Progenitor cell of endocrine pancreas (in vitro differentiated cells): ENCODE results near the gene CSF2. TPM values are rescaled to one million over a fixed set of nuclear protein-coding genes. Genes with fewer than 3 reads are reported as not detected.

Experiments
- DNase-seq: peaks from one replicate; pipeline ENCODE4 v3.0.0; 2021; ENCODE audit warnings: low spot score; ENCODE audit not compliant: unreplicated experiment
- H3K27ac Mint-ChIP-seq: 2 replicates; pipeline ENCODE4 v1.8.0; 2021; ENCODE audit warnings: mild to moderate bottlenecking, moderate library complexity, mixed read lengths
- H3K27me3 Mint-ChIP-seq: 2 replicates; pipeline ENCODE4 v1.8.0; 2021; ENCODE audit warnings: mixed read lengths
- H3K36me3 Mint-ChIP-seq: 2 replicates; pipeline ENCODE4 v1.8.0; 2022; ENCODE audit warnings: mixed read lengths; ENCODE audit not compliant: insufficient read depth
- H3K4me1 Mint-ChIP-seq: 2 replicates; pipeline ENCODE4 v1.8.0; 2021; ENCODE audit warnings: low read depth, mixed read lengths
- H3K4me3 Mint-ChIP-seq: 2 replicates; pipeline ENCODE4 v1.8.0; 2021; ENCODE audit warnings: low read depth, mild to moderate bottlenecking, moderate library complexity, mixed read lengths
- H3K9me3 Mint-ChIP-seq: 2 replicates; pipeline ENCODE4 v1.8.0; 2021; ENCODE audit warnings: low read depth, mixed read lengths
- total RNA-seq: library from RNA; stranded (reverse); gene quantifications from 2 replicates; pipeline ENCODE4 v1.2.1, GENCODE V29; 2021
- TF ChIP-seq, protein P1 (sequence below): fragments of 200-600 bp; sonication (generic); IDR thresholded peaks from one replicate; pipeline ENCODE4 v1.5.0; 2021; ENCODE audit warnings: antibody characterized with exemption, mild to moderate bottlenecking; ENCODE audit not compliant: unreplicated experiment

Gene CSF2
- total RNA-seq, 1 donor from 2014 or later = not detected

DNA sequence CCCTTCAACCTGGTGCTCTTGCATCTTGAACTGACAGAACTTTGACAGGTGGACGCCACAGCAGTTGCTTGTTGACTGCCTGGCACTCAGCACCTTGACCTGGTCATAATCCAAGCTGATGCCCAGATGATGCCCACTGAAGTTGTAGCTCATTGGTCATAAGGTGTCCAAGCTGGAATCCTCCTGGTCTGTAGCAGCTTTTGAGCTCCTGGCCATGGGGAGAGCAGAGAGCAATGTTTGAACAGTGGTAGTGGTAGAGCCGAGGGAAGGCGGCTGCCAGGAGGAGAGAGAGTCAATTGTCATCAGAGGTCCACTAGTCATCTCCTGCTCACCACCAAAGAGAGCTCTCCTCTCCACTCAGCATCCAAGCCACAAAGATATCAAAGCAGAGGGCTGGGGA is 23.3 kb downstream of the CSF2 start:
- H3K4me3 Mint-ChIP-seq = no peak overlapping the region
- TF ChIP-seq, protein P1, sequence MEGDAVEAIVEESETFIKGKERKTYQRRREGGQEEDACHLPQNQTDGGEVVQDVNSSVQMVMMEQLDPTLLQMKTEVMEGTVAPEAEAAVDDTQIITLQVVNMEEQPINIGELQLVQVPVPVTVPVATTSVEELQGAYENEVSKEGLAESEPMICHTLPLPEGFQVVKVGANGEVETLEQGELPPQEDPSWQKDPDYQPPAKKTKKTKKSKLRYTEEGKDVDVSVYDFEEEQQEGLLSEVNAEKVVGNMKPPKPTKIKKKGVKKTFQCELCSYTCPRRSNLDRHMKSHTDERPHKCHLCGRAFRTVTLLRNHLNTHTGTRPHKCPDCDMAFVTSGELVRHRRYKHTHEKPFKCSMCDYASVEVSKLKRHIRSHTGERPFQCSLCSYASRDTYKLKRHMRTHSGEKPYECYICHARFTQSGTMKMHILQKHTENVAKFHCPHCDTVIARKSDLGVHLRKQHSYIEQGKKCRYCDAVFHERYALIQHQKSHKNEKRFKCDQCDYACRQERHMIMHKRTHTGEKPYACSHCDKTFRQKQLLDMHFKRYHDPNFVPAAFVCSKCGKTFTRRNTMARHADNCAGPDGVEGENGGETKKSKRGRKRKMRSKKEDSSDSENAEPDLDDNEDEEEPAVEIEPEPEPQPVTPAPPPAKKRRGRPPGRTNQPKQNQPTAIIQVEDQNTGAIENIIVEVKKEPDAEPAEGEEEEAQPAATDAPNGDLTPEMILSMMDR = no peak
- no peaks in the 10 kb centered on the region for H3K9me3 Mint-ChIP-seq
- no peak overlapping the region for H3K27ac Mint-ChIP-seq
- no peak for DNase-seq
- peaks cover 7% of the 10 kb centered on the region for H3K27me3 Mint-ChIP-seq
- H3K4me1 Mint-ChIP-seq = no peaks in the 10 kb centered on the region
- no peaks in the 10 kb centered on the region for H3K36me3 Mint-ChIP-seq

DNA sequence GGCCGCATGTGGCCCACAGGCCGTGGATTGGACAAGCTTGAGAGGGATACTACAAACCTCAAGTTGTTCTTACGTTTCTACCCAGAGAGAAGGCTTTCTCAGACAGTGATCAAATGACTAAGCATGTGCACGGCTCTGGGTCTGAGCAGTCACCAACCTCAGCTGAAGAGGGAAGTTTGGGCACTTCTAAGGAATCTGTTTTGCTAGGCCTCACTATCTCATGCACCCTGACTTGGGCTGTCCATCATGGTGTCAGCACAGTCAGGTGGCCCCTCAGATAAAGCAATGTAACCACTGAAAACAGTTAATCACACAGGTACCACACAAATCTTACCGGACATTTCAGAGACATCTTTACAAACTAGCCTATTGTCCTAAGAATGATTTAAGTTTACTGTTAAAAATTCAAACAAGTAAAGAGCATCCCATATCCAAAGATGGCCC is 24.6 kb downstream of the CSF2 start:
- Mint-ChIP-seq H3K9me3 (no peaks in the 10 kb centered on the region), H3K4me3 (no peak overlapping the region), H3K27ac (no peak overlapping the region), H3K4me1 (no peaks in the 10 kb centered on the region), H3K36me3 (no peaks in the 10 kb centered on the region), H3K27me3 (peaks cover 7% of the 10 kb centered on the region)
- DNase-seq = no peak
- TF ChIP-seq, protein P1 = no peak

DNA sequence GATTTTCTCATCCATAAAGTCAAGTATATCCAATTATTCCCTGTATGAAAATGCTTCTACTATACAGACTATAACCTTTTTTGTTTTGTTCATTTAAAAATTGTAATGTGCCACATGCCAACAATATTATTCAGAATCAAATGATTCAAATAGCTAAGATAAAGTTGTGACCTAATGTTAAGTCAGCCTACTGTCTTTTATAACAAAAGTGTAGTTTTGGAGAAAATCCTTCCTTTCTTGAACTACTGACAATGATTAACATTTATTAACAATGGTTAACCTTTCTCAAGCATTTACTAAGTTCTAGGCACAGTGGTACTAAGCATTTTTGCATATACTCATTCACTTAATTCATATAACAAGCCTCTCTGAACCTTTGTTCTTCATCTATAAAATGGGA is 25.0 kb downstream of the CSF2 start:
- no peak for DNase-seq
- TF ChIP-seq, protein P1 = no peak
- Mint-ChIP-seq H3K36me3 (no peaks in the 10 kb centered on the region), H3K4me1 (no peaks in the 10 kb centered on the region), H3K27me3 (peaks cover 7% of the 10 kb centered on the region), H3K9me3 (no peaks in the 10 kb centered on the region), H3K27ac (no peak overlapping the region), H3K4me3 (no peak overlapping the region)

DNA sequence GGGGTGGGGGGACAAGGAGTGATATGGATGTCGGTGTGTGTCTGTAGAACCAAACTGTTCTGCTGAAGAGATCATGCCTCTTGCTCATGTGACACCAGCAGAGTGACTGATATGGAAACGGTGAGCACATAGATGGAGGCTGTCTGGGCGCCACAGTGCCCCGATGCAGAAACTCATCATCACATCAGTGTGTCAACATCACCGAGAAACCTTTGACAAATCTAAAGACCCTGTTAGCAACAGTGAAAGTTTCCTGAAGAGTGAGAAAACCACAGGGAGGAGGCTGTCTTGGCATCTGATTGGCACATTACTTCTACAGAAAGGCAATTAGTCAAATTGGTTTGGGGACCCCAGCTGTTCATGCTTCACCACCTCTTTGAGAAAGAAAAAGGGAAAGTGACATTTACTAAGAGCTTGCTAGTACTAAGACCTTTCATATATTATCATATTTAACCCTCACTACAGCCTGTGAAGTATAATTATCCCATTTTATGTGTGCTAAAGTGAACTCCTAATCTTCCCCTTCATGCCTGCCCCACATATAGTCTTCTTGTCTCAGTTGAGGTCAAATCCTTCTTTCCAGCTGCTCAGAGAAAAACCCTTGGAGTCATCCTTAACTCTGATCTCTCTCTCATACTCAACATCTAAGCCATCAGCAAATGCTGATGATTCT is 25.6 kb downstream of the CSF2 start:
- H3K9me3 Mint-ChIP-seq = no peaks in the 10 kb centered on the region
- no peak overlapping the region for H3K4me3 Mint-ChIP-seq
- no peaks in the 10 kb centered on the region for H3K4me1 Mint-ChIP-seq
- no peak for DNase-seq
- H3K27me3 Mint-ChIP-seq = peaks cover 4% of the 10 kb centered on the region
- no peaks in the 10 kb centered on the region for H3K36me3 Mint-ChIP-seq
- TF ChIP-seq, protein P1 = no peak
- H3K27ac Mint-ChIP-seq = no peak overlapping the region

DNA sequence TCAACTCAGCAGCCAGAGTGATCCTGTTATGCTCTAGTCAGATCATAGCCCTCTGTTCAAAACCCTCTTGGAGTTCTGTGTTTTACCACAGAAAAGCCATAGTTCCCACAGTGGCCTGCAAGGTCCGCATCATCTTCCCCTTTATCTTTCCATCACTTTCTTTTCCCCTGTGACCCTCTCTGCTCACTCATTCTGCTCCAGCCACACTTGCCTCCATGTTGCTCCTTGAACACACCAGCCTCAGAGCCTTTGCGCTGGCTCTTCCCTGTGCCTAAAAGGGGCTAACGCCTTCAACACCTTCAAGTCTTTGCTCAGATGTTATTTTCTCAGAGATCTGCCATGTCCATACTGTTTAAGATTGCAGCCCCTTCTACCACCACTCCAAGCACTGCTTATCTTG is 26.3 kb downstream of the CSF2 start:
- Mint-ChIP-seq H3K9me3 (no peaks in the 10 kb centered on the region), H3K27ac (no peak overlapping the region), H3K27me3 (peaks cover 4% of the 10 kb centered on the region), H3K4me1 (no peaks in the 10 kb centered on the region), H3K36me3 (no peaks in the 10 kb centered on the region), H3K4me3 (no peak overlapping the region)
- DNase-seq = no peak
- TF ChIP-seq, protein P1 = no peak
